Neural progenitor cell (in vitro differentiated cells): Measurements from ENCODE around the gene EZR.

Experiments used
- CTCF ChIP-seq: fragments of 200-600 bp; sonication (generic); IDR thresholded peaks from 2 replicates; pipeline ENCODE4 v1.5.1; 2017; ENCODE audit warnings: antibody characterized with exemption, mild to moderate bottlenecking
- EZH2 ChIP-seq: fragments of 200-600 bp; sonication (generic); IDR thresholded peaks from 2 replicates; pipeline ENCODE4 v1.6.1; 2017; ENCODE audit warnings: antibody characterized with exemption, mild to moderate bottlenecking, moderate library complexity
- EZH2phosphoT487 ChIP-seq: fragments of 200-600 bp; sonication (generic); IDR thresholded peaks from 2 replicates; pipeline ENCODE4 v1.6.1; 2017; ENCODE audit warnings: antibody characterized with exemption

GRCh38 chr6:158813032-158813431 lies 6.1 kb downstream of the EZR start:
- TF ChIP-seq CTCF, result no peak
- TF ChIP-seq EZH2, result no peak
- TF ChIP-seq EZH2phosphoT487, result no peak
